GM12878 (cell line): ENCODE measurements around the gene SMIM13.

ENCODE experiments used
- BCL3 ChIP-seq: IDR thresholded peaks from 2 replicates; pipeline ENCODE4 v1.6.1; 2011; ENCODE audit warnings: borderline replicate concordance, low read depth, mild to moderate bottlenecking, moderate library complexity, low read length; ENCODE audit not compliant: insufficient read depth, poor library complexity, severe bottlenecking
- BRCA1 ChIP-seq: IDR thresholded peaks from 2 replicates; pipeline ENCODE4 v1.6.1; 2011; ENCODE audit warnings: low read depth, low read length, improper control_type of control experiment
- CEBPB ChIP-seq, 2 experiments: fragments of 150-350 bp in 1 of 2; IDR thresholded peaks; 2 replicates each; pipeline ENCODE4 v1.6.1; 2012 to 2014; ENCODE audit warnings: low read depth in 2 of 2, low read length in 2 of 2, borderline replicate concordance in 1 of 2, inconsistent platforms in 1 of 2
- CTCF ChIP-seq, 3 experiments: IDR thresholded peaks in 2 of 3; conservative IDR thresholded peaks in 1 of 3; 2 replicates each; pipeline ENCODE4 v1.5.1; 2011; ENCODE audit warnings: low read depth in 3 of 3, low read length in 3 of 3, mild to moderate bottlenecking in 3 of 3, control low read depth in 2 of 3, moderate library complexity in 2 of 3, inconsistent platforms in 1 of 3, mixed read lengths in 1 of 3; ENCODE audit not compliant: control insufficient read depth in 2 of 3, insufficient read depth in 1 of 3; ENCODE audit errors: extremely low read depth in 1 of 3
- EP300 ChIP-seq, 2 experiments: fragments of 150-350 bp in 1 of 2; IDR thresholded peaks; 2 replicates each; pipeline ENCODE4 v1.6.1; 2011 to 2012; ENCODE audit warnings: low read depth in 2 of 2, low read length in 2 of 2, borderline replicate concordance in 1 of 2, improper control_type of control experiment in 1 of 2, inconsistent platforms in 1 of 2; ENCODE audit not compliant: control insufficient read depth in 1 of 2
- ESRRA ChIP-seq: IDR thresholded peaks from 2 replicates; pipeline ENCODE4 v1.6.1; 2012; ENCODE audit warnings: mild to moderate bottlenecking, low read length, improper control_type of control experiment
- EZH2 ChIP-seq: IDR thresholded peaks from 2 replicates; pipeline ENCODE4 v1.6.1; 2012; ENCODE audit warnings: low read depth, mild to moderate bottlenecking, control low read depth, inconsistent platforms, low read length, borderline replicate concordance; ENCODE audit not compliant: control insufficient read depth
- PAX5 ChIP-seq: IDR thresholded peaks from 2 replicates; pipeline ENCODE4 v1.6.1; 2011; ENCODE audit warnings: low read depth, low read length, borderline replicate concordance
- PAX8 ChIP-seq: fragments of 450-650 bp; IDR thresholded peaks from 2 replicates; pipeline ENCODE4 v1.6.1; 2017; ENCODE audit warnings: mild to moderate bottlenecking, moderate library complexity

GRCh38 chr6:11143394-11144371 lies 50.0 kb downstream of the SMIM13 start:
- TF ChIP-seq CTCF (IDR thresholded peaks at IDR 0.05 in 2 of 3, conservative IDR thresholded peaks at IDR 0.05 in 1 of 3; ENCODE audit: control insufficient read depth in 2 of 3, extremely low read depth in 1 of 3, insufficient read depth in 1 of 3, low read depth in 3 of 3, low read length in 3 of 3) (no peak), EZH2 (no peak), BCL3 (no peak), ESRRA (no peak), PAX8 (no peak), PAX5 (no peak), EP300 (IDR thresholded peaks at IDR 0.05; ENCODE audit: borderline replicate concordance in 1 of 2, control insufficient read depth in 1 of 2, low read depth in 2 of 2, low read length in 2 of 2) (no peak), BRCA1 (no peak), CEBPB (IDR thresholded peaks at IDR 0.05; ENCODE audit: borderline replicate concordance in 1 of 2, low read depth in 2 of 2, low read length in 2 of 2) (no peak)
